ENCODE measurements around the gene MUC13.

DNA sequence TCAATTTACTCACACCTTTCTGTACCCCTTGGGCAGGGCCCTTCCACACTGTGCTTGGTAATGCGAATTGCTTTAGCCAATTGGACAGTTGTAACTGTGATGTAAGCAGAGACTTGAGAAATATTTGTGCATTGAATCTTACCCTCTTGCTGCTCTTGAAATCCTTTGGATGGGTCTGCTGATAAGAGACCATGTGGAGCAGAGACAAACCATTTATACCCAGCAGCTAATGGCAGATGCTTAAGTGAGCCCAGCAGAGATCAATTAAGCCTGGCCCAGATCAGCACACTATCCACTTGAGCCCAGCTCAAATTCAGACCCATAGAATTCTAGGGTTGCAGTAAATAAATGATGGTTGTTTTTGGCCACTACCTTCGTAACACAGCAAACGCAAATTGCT lies 19.3 kb downstream of the MUC13 start:
- TF ChIP-seq, protein P1, sequence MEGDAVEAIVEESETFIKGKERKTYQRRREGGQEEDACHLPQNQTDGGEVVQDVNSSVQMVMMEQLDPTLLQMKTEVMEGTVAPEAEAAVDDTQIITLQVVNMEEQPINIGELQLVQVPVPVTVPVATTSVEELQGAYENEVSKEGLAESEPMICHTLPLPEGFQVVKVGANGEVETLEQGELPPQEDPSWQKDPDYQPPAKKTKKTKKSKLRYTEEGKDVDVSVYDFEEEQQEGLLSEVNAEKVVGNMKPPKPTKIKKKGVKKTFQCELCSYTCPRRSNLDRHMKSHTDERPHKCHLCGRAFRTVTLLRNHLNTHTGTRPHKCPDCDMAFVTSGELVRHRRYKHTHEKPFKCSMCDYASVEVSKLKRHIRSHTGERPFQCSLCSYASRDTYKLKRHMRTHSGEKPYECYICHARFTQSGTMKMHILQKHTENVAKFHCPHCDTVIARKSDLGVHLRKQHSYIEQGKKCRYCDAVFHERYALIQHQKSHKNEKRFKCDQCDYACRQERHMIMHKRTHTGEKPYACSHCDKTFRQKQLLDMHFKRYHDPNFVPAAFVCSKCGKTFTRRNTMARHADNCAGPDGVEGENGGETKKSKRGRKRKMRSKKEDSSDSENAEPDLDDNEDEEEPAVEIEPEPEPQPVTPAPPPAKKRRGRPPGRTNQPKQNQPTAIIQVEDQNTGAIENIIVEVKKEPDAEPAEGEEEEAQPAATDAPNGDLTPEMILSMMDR (conservative IDR thresholded peaks at IDR 0.05; ENCODE audit: low read depth, low read length), result no peak
- no peak for TF ChIP-seq EZH2 (IDR thresholded peaks at IDR 0.05; ENCODE audit: low read length, unreplicated experiment)

All from PC-3 (cell line).